Naive thymus-derived CD8-positive, alpha-beta T cell (primary cell): ENCODE data around the gene PCSK1N. TPM values are rescaled to one million over a fixed set of nuclear protein-coding genes. Genes with fewer than 3 reads are reported as not detected.

Source experiments
- ATAC-seq, 2 donors: fragments of 150-1000 bp; cut with Tn5 transposase in 1 of 2; sonication (Bioruptor Pico), chemical (Tn5 transposase) in 1 of 2; 1 replicate in 1 of 2; 2 replicates in 1 of 2; pipeline ENCODE4 v1.10.0; 2021; ENCODE audit warnings: mild to moderate bottlenecking in 2 of 2, moderate library complexity in 2 of 2
- POLR2A ChIA-PET: fragments of 350-600 bp; sonication (Branson Sonifier 250); formaldehyde crosslinking; loops from one replicate; lab custom pipeline; 2021; ENCODE audit warnings: antibody characterized with exemption; lab: Charles Lee
- DNase-seq, 10 donors: peaks; one replicate each; pipeline versions ENCODE4 v3.0.0 to v3.0.0-alpha.2; 2020 to 2022
- H3K27ac Mint-ChIP-seq, 10 donors: one replicate each; pipeline ENCODE4 v1.8.0; 2020 to 2022; ENCODE audit warnings: mild to moderate bottlenecking in 10 of 10, mixed read lengths in 10 of 10, moderate library complexity in 4 of 10, inconsistent platforms in 1 of 10
- H3K27me3 Mint-ChIP-seq, 5 donors: one replicate each; pipeline ENCODE4 v1.8.0; 2021 to 2022; ENCODE audit warnings: mixed read lengths in 5 of 5
- H3K36me3 Mint-ChIP-seq, 3 donors: one replicate each; pipeline ENCODE4 v1.8.0; 2020 to 2022; ENCODE audit warnings: mixed read lengths in 3 of 3, mild to moderate bottlenecking in 2 of 3, inconsistent platforms in 1 of 3
- H3K4me1 Mint-ChIP-seq, 4 donors: one replicate each; pipeline ENCODE4 v1.8.0; 2021 to 2022; ENCODE audit warnings: mixed read lengths in 4 of 4
- H3K4me3 Mint-ChIP-seq, 10 donors: one replicate each; pipeline ENCODE4 v1.8.0; 2020 to 2022; ENCODE audit warnings: mild to moderate bottlenecking in 10 of 10, mixed read lengths in 10 of 10, moderate library complexity in 6 of 10, inconsistent platforms in 1 of 10
- H3K9me3 Mint-ChIP-seq, 9 donors: one replicate each; pipeline ENCODE4 v1.8.0; 2020 to 2022; ENCODE audit warnings: mixed read lengths in 9 of 9, mild to moderate bottlenecking in 3 of 9, inconsistent platforms in 1 of 9, moderate library complexity in 1 of 9
- polyA plus RNA-seq, 3 donors: library from polyadenylated mRNA; unstranded; fragments of 300-500 nt; fragmentation: Illumina TruSeq; gene quantifications; one replicate each; pipeline ENCODE4 v1.2.3, GENCODE V29; 2021
- total RNA-seq, 8 experiments: library from RNA in 2 of 8; stranded (reverse) in 2 of 8; gene quantifications; one replicate each; pipeline ENCODE4 v1.2.3 and lab custom pipeline; 2021 to 2026

The PCSK1N gene
- total and polyA plus RNA-seq, 5 experiments from 2014 or later: 3.6 to 28.0 (median 12.6) TPM

DNA sequence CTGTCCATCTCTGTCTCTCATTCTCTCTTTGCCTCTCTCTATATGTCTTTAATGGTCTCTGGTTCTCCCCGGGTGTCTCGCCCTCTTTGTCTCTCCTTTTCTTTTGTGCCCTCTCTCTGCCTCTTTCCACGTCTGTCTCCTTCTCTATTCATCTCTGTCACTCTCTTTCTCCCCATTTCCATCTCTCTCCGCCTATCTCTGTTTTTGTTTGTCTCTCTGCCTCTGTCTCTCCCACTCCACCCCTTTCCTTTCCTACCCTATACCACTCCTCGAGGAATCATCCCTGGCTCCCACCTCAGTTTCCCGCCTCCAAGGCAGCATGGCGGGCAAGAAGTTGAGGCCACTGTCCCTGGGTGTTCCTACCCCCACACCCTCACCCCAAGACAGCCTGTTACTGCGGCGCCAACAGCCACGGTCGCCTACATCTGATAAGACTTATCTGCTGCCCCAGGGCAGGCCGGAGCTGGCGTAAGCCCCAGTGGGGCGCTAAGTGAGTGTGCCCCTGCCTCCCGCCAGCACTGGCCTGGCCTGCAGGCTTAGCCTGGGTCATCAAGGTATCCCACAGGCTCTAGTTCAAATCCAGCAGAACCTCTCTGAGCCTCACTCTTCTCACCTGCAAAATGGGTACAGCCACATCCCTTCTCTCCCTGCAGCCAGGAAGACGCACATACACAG, 49.7 kb downstream of the PCSK1N start:
- Mint-ChIP-seq H3K4me1 (peaks cover 13 to 24% (median 16%) of the 10 kb centered on the region in 4 donors), H3K4me3 (no peak overlapping the region), H3K27ac (peak overlapping the region in 2 of 10 donors; percentile 31 to 80), H3K27me3 (no peaks in the 10 kb centered on the region), H3K36me3 (no peaks in the 10 kb centered on the region), H3K9me3 (peaks cover 0 to 2% (median 0%) of the 10 kb centered on the region in 9 donors)
- POLR2A ChIA-PET: no interaction called here
- DNase-seq (no peak), ATAC-seq (no peak)

DNA sequence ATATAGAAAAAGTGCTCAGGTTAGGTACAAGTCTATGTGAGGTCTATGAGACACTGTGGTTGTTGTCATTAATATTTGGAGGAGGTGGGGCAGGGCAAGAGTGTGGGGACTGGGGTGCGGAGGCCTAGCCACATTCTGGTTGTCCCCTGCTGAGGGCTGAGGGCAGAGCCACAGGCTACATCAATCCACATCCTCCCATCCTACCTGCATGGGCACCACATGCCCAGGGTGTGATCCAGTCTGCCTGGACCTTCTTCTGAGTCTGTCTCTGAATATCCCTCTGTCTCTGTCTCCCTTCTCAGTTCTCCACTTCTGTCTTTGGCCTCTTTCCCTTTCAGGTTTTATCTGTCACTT, 50.2 kb downstream of the PCSK1N start:
- POLR2A ChIA-PET: interaction anchor here (1.0 kb wide), 1 partner anchor 16 kb away, joined by 4 read pairs; no protein-coding TSS in a partner anchor
- Mint-ChIP-seq H3K36me3 (no peaks in the 10 kb centered on the region), H3K4me1 (peaks cover 12 to 23% (median 15%) of the 10 kb centered on the region in 4 donors), H3K27me3 (no peaks in the 10 kb centered on the region), H3K9me3 (peaks cover 0 to 2% (median 0%) of the 10 kb centered on the region in 9 donors), H3K4me3 (no peak overlapping the region), H3K27ac (peak overlapping the region in 2 of 10 donors; percentile 8 to 80)
- no peak for DNase-seq
- no peak for ATAC-seq

DNA sequence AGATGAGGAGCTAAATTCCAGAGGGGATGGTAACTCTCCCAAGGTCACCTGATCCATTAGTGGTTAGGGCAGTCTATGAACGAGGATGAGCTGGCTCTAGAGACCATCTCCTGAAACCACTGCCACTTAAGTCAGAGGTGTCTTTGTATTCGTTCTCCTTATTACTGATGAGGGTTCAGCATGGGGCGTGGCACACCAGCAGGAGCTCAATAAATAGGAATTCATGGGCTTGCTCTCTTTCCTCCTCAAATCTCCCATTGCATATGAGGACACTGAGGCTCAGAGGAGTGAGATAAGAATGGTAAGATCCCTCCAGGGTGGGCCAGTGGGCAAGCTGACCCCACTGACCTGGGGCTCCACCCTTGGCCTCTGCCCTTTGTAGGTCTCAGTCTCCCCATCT, 50.7 kb downstream of the PCSK1N start:
- no peak overlapping the region for H3K4me3 Mint-ChIP-seq
- DNase-seq (no peak), ATAC-seq (no peak)
- H3K4me1 Mint-ChIP-seq: peaks cover 8 to 19% (median 12%) of the 10 kb centered on the region in 4 donors
- no peaks in the 10 kb centered on the region for H3K27me3 Mint-ChIP-seq
- peaks cover 0 to 2% (median 0%) of the 10 kb centered on the region in 9 donors for H3K9me3 Mint-ChIP-seq
- POLR2A ChIA-PET: interaction anchor here (0.7 to 1.0 kb wide), 2 partner anchors 16 to 1195 kb away, joined by 3 to 4 read pairs; no protein-coding TSS in a partner anchor
- no peaks in the 10 kb centered on the region for H3K36me3 Mint-ChIP-seq
- H3K27ac Mint-ChIP-seq: no peak overlapping the region

DNA sequence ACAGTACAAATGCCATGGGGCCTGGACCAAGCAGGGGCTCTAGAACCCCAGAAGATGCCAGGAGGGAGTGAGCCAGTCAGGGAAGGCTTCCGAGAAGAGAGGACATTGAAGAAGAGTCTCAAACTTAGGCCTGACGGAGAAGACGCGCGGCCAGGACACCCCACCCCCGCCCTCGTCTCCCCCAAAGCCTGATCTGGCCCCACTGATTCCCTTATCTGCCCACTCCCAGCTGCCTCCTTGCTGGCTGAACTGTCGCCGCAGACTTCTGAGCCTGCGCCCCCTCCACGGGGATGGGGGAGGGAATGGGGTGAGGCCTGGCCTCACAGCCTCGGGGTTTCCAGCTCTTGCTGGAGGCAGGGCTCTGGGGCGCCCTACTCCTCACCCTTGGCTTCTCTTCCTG, 52.6 kb downstream of the PCSK1N start:
- H3K27me3 Mint-ChIP-seq: no peaks in the 10 kb centered on the region
- ATAC-seq (no peak), DNase-seq (no peak)
- no peak overlapping the region for H3K27ac Mint-ChIP-seq
- POLR2A ChIA-PET: no interaction called here
- peaks cover 0 to 3% (median 0%) of the 10 kb centered on the region in 4 donors for H3K4me1 Mint-ChIP-seq
- no peaks in the 10 kb centered on the region for H3K36me3 Mint-ChIP-seq
- no peak overlapping the region for H3K4me3 Mint-ChIP-seq
- no peaks in the 10 kb centered on the region for H3K9me3 Mint-ChIP-seq

DNA sequence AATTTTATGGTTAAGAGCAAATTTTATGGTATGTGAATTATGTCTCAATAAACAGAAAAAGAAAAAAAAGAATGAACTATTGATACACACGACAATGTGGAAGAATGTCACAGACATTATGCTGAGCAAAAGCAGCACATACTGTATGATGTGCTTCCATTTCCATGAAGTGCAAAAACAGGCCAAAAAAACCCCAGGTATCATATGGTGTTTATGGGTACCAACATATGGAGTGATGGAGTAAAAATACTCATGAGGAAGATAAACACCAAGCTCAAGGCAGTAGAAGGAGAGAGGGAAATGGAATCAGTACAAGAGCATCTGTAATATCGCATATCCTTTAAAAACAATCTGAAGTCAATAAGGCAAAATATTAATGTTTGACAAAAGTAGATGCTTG, 53.2 kb downstream of the PCSK1N start:
- DNase-seq (no peak), ATAC-seq (no peak)
- H3K9me3 Mint-ChIP-seq: no peaks in the 10 kb centered on the region
- H3K27me3 Mint-ChIP-seq: no peaks in the 10 kb centered on the region
- H3K36me3 Mint-ChIP-seq: no peaks in the 10 kb centered on the region
- H3K4me3 Mint-ChIP-seq: no peak overlapping the region
- POLR2A ChIA-PET: no interaction called here
- H3K4me1 Mint-ChIP-seq: peaks cover 0 to 3% (median 0%) of the 10 kb centered on the region in 4 donors
- H3K27ac Mint-ChIP-seq: no peak overlapping the region

DNA sequence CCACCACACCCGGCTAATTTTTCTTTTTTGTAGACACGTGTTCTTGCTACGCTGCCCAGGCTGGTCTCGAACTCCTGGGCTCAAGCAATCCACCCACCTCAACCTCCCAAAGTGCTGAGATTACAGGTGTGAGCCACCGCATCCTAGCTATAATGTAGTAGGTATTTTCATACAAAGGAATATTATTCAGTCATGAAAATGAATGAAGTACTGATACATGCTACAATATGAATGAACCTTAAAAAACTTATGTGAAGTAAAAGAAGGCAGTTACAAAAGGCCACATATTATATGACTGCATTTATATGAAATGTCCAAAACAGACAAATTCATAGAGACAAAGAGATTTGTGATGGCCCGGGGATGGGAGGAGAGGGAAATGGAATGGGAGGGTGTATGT, 53.7 kb downstream of the PCSK1N start:
- H3K27me3 Mint-ChIP-seq: no peaks in the 10 kb centered on the region
- peaks cover 0 to 3% (median 0%) of the 10 kb centered on the region in 4 donors for H3K4me1 Mint-ChIP-seq
- no peaks in the 10 kb centered on the region for H3K9me3 Mint-ChIP-seq
- POLR2A ChIA-PET: interaction anchor here (0.6 kb wide), 1 partner anchor 174 kb away, joined by 4 read pairs; no protein-coding TSS in a partner anchor
- H3K27ac Mint-ChIP-seq: no peak overlapping the region
- no peak overlapping the region for H3K4me3 Mint-ChIP-seq
- DNase-seq (no peak), ATAC-seq (no peak)
- H3K36me3 Mint-ChIP-seq: no peaks in the 10 kb centered on the region

Other genes with a start within 250 kb of the PCSK1N start
- 10 to 100 TPM; 49.5 to 51.5 TPM for gene WDR13, start 238.1 kb downstream of the PCSK1N start, total RNA-seq
- 10 to 100 TPM; 32.2 to 45.5 (median 40.6) TPM for gene WDR13, start 238.1 kb downstream of the PCSK1N start, polyA plus RNA-seq
- gene WAS, start 151.8 kb downstream of the PCSK1N start, total RNA-seq: 10 to 100 TPM; 98.4 to 99.7 TPM
- gene WAS, start 151.8 kb downstream of the PCSK1N start, polyA plus RNA-seq: 10 to 100 TPM; 13.9 to 25.1 (median 19.7) TPM
- 1 to 10 TPM; 9.4 to 9.8 TPM for gene SUV39H1, start 138.9 kb downstream of the PCSK1N start, total RNA-seq
- gene SUV39H1, start 138.9 kb downstream of the PCSK1N start, polyA plus RNA-seq: 10 to 100 TPM in 2 of 3 donors, 1 to 10 TPM in 1; 9.8 to 13.9 (median 10.2) TPM
- not detected for gene GLOD5, start 73.9 kb downstream of the PCSK1N start, total RNA-seq
- gene GLOD5, start 73.9 kb downstream of the PCSK1N start, polyA plus RNA-seq: not detected
- not detected for gene GATA1, start 49.0 kb downstream of the PCSK1N start, total RNA-seq
- not detected for gene GATA1, start 49.0 kb downstream of the PCSK1N start, polyA plus RNA-seq
- 100 to 1,000 TPM; 120 to 124 TPM for gene HDAC6, start 33.5 kb downstream of the PCSK1N start, total RNA-seq
- gene HDAC6, start 33.5 kb downstream of the PCSK1N start, polyA plus RNA-seq: 10 to 100 TPM; 10.5 to 15.9 (median 13.0) TPM
- gene ERAS, start 9.1 kb downstream of the PCSK1N start, total RNA-seq: not detected
- gene ERAS, start 9.1 kb downstream of the PCSK1N start, polyA plus RNA-seq: not detected
- 10 to 100 TPM; 41.2 to 44.8 TPM for gene TIMM17B, start 62.2 kb upstream of the PCSK1N start, total RNA-seq
- 10 to 100 TPM; 52.9 to 59.1 (median 55.5) TPM for gene TIMM17B, start 62.2 kb upstream of the PCSK1N start, polyA plus RNA-seq
- 10 to 100 TPM; 66.4 to 68.8 TPM for gene PQBP1, start 62.3 kb upstream of the PCSK1N start, total RNA-seq
- 100 to 1,000 TPM in 1 of 3 donors, 10 to 100 TPM in 2; 92.7 to 114 (median 94.5) TPM for gene PQBP1, start 62.3 kb upstream of the PCSK1N start, polyA plus RNA-seq
- gene SLC35A2, start 76.0 kb upstream of the PCSK1N start, total RNA-seq: 10 to 100 TPM; 11.4 to 12.7 TPM
- 1 to 10 TPM; 6.8 to 8.1 (median 7.3) TPM for gene SLC35A2, start 76.0 kb upstream of the PCSK1N start, polyA plus RNA-seq
- gene PIM2, start 83.4 kb upstream of the PCSK1N start, total RNA-seq: 100 to 1,000 TPM; 126 to 132 TPM
- gene PIM2, start 83.4 kb upstream of the PCSK1N start, polyA plus RNA-seq: 100 to 1,000 TPM; 170 to 331 (median 313) TPM
- 10 to 100 TPM; 98.7 to 99.4 TPM for gene OTUD5, start 122.0 kb upstream of the PCSK1N start, total RNA-seq
- 10 to 100 TPM; 23.7 to 48.4 (median 24.3) TPM for gene OTUD5, start 122.0 kb upstream of the PCSK1N start, polyA plus RNA-seq
- gene KCND1, start 136.2 kb upstream of the PCSK1N start, total RNA-seq: 1 to 10 TPM; 1.6 to 1.7 TPM
- gene KCND1, start 136.2 kb upstream of the PCSK1N start, polyA plus RNA-seq: under 1 TPM in 2 of 3 donors, not detected in 1; 0.06 to 0.08 TPM
- gene GRIPAP1, start 166.7 kb upstream of the PCSK1N start, total RNA-seq: 100 to 1,000 TPM in 1 of 2 experiments, 10 to 100 TPM in 1; 91.1 to 100 TPM
- 10 to 100 TPM in 2 of 3 donors, 1 to 10 TPM in 1; 6.8 to 15.9 (median 12.6) TPM for gene GRIPAP1, start 166.7 kb upstream of the PCSK1N start, polyA plus RNA-seq
- gene TFE3, start 207.7 kb upstream of the PCSK1N start, total RNA-seq: 10 to 100 TPM; 31.0 to 34.4 TPM
- 1 to 10 TPM; 2.6 to 4.4 (median 3.5) TPM for gene TFE3, start 207.7 kb upstream of the PCSK1N start, polyA plus RNA-seq
- 10 to 100 TPM; 12.9 TPM for gene CCDC120, start 223.4 kb upstream of the PCSK1N start, total RNA-seq
- gene CCDC120, start 223.4 kb upstream of the PCSK1N start, polyA plus RNA-seq: 1 to 10 TPM in 1 of 3 donors, under 1 TPM in 2; 0.61 to 1.7 (median 0.94) TPM
- gene PRAF2, start 238.4 kb upstream of the PCSK1N start, total RNA-seq: 10 to 100 TPM; 22.9 to 24.6 TPM
- 10 to 100 TPM; 39.0 to 52.9 (median 50.7) TPM for gene PRAF2, start 238.4 kb upstream of the PCSK1N start, polyA plus RNA-seq
- 100 to 1,000 TPM; 112 to 124 TPM for gene WDR45, start 244.3 kb upstream of the PCSK1N start, total RNA-seq
- 10 to 100 TPM; 42.4 to 57.2 (median 43.3) TPM for gene WDR45, start 244.3 kb upstream of the PCSK1N start, polyA plus RNA-seq